Measurements from ENCODE around the gene KIFAP3.

GRCh38 chr1:170048515-170048914, 26.0 kb downstream of the KIFAP3 start:
- no peak for TF ChIP-seq EZH2 (IDR thresholded peaks at IDR 0.05)
- no peak for TF ChIP-seq POLR2AphosphoS5 (IDR thresholded peaks at IDR 0.05; ENCODE audit: borderline replicate concordance, low read depth, low read length)
